Mucosa of rectum (tissue), 2 donors: ENCODE measurements around the gene USE1.
"Not testable (repeated sequence)": the region's sequence is repeated elsewhere in the genome, so short reads cannot be mapped to it uniquely, and the experiment has no call there.

Experiments used
- H3K27ac ChIP-seq, 2 donors: one replicate each; pipeline ENCODE4 v1.7.0; 2013; ENCODE audit warnings: inconsistent platforms in 2 of 2, low read depth in 2 of 2, low read length in 2 of 2
- H3K27me3 ChIP-seq, 2 donors: one replicate each; pipeline ENCODE4 v1.7.0; 2013; ENCODE audit warnings: low read length in 2 of 2; ENCODE audit not compliant: control insufficient read depth in 2 of 2, insufficient read depth in 2 of 2
- H3K36me3 ChIP-seq, 2 donors: one replicate each; pipeline ENCODE4 v1.7.0; 2013; ENCODE audit warnings: low read length in 2 of 2; ENCODE audit not compliant: control insufficient read depth in 2 of 2, insufficient read depth in 2 of 2
- H3K4me1 ChIP-seq, 2 donors: one replicate each; pipeline ENCODE4 v1.7.0; 2013; ENCODE audit warnings: low read length in 2 of 2, mild to moderate bottlenecking in 1 of 2; ENCODE audit not compliant: control insufficient read depth in 2 of 2, insufficient read depth in 2 of 2
- H3K4me3 ChIP-seq, 2 donors: one replicate each; pipeline ENCODE4 v1.7.0; 2013; ENCODE audit warnings: low read length in 2 of 2
- H3K9ac ChIP-seq, 2 donors: one replicate each; pipeline ENCODE4 v1.7.0; 2013; ENCODE audit warnings: low read length in 2 of 2, low read depth in 1 of 2, mild to moderate bottlenecking in 1 of 2
- H3K9me3 ChIP-seq, 2 donors: one replicate each; pipeline ENCODE4 v1.7.0; 2013; ENCODE audit warnings: low read length in 2 of 2; ENCODE audit not compliant: control insufficient read depth in 2 of 2
- donor health status: healthy.
- donor health status: Normal muscosa, but diverticular disease.

Gene USE1

GRCh38 chr19:17184371-17184841, 30.8 kb upstream of the USE1 start:
- no peaks in the 10 kb centered on the region for H3K4me1 ChIP-seq
- H3K27me3 ChIP-seq: no peaks in the 10 kb centered on the region
- H3K9me3 ChIP-seq: no peaks in the 10 kb centered on the region
- peak overlapping the region in 1 of 2 donors; percentile 32 for H3K27ac ChIP-seq
- peaks cover 32 to 52% of the 10 kb centered on the region in 2 donors for H3K36me3 ChIP-seq
- no peak overlapping the region for H3K4me3 ChIP-seq
- no peak overlapping the region for H3K9ac ChIP-seq

DNA sequence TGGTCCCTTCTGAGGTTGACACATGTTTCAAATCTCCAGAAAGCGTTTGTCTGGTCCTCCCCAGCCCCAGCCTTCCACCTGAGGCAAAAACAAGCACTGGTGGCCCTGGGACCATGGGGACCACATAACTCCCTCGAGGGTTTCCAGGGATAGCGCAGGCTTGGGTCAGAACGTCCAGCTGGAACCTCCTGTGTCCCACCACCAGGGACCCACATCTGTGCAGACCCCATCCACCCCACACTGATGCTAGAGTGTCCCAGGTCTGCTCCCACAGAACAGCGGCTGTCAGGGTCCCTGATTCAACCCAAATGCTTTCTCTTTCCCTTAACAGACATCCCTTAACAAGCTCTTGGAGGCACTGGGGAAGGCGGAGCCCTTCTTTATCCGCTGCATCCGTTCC, 29.6 kb upstream of the USE1 start:
- H3K4me3 ChIP-seq: no peak overlapping the region
- H3K36me3 ChIP-seq: peaks cover 31 to 59% of the 10 kb centered on the region in 2 donors
- H3K27me3 ChIP-seq: no peaks in the 10 kb centered on the region
- no peak overlapping the region for H3K27ac ChIP-seq
- H3K4me1 ChIP-seq: no peaks in the 10 kb centered on the region
- H3K9ac ChIP-seq: no peak overlapping the region
- no peaks in the 10 kb centered on the region for H3K9me3 ChIP-seq

DNA sequence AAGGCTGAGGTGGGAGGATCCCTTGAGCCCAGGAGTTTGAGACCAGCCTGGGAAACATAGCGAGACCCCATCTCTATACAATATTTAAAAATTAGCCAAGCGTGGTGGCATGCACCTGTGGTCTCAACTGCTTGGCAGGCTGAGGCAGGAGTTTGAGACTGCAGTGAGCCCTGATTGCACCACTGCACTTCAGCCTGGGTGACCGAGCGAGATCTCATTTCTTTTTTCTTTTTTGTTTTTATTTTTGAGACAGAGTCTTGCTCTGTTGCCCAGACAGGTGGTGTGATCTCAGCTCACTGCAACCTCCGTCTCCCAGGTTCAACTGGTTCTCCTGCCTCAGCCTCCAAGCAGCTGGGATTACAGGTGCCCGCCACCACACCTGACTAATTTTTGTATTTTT, 23.4 kb upstream of the USE1 start:
- H3K36me3 ChIP-seq: peaks cover 49 to 75% of the 10 kb centered on the region in 2 donors
- H3K4me1 ChIP-seq, H3K27me3 ChIP-seq, H3K9me3 ChIP-seq, H3K4me3 ChIP-seq, H3K27ac ChIP-seq, H3K9ac ChIP-seq: not testable (repeated sequence)

- no peaks in the 10 kb centered on the region for H3K4me1 ChIP-seq
- no peak overlapping the region for H3K27ac ChIP-seq
- H3K27me3 ChIP-seq: no peaks in the 10 kb centered on the region
- H3K4me3 ChIP-seq: no peak overlapping the region
- no peaks in the 10 kb centered on the region for H3K9me3 ChIP-seq
- H3K9ac ChIP-seq: no peak overlapping the region
- peaks cover 47 to 73% of the 10 kb centered on the region in 2 donors for H3K36me3 ChIP-seq
Observed at GRCh38 chr19:17192751-17193150, 22.4 kb upstream of the USE1 start.

- H3K36me3 ChIP-seq: peaks cover 37 to 72% of the 10 kb centered on the region in 2 donors
- H3K27ac ChIP-seq: no peak overlapping the region
- no peak overlapping the region for H3K9ac ChIP-seq
- H3K27me3 ChIP-seq: no peaks in the 10 kb centered on the region
- H3K4me3 ChIP-seq: no peak overlapping the region
- no peaks in the 10 kb centered on the region for H3K4me1 ChIP-seq
- H3K9me3 ChIP-seq: no peaks in the 10 kb centered on the region
Observed at GRCh38 chr19:17194608-17195007, 20.5 kb upstream of the USE1 start.

DNA sequence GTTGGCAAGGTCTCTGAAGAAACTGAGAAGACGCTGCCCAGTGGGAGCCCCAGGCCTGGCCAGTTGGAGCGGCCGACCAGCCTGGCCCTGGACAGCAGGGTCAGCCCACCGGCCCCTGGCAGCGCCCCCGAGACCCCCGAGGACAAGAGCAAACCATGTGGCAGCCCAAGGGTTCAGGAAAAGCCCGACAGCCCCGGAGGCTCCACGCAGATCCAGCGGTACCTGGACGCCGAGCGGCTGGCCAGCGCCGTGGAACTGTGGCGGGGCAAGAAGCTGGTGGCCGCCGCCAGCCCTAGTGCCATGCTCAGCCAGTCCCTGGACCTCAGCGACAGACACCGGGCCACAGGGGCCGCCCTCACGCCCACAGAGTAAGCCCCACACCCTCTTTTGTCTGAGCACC, 20.1 kb upstream of the USE1 start:
- Histone ChIP-seq H3K4me3 (no peak overlapping the region), H3K4me1 (no peaks in the 10 kb centered on the region), H3K36me3 (peaks cover 40 to 69% of the 10 kb centered on the region in 2 donors), H3K27me3 (no peaks in the 10 kb centered on the region), H3K27ac (no peak overlapping the region), H3K9ac (no peak overlapping the region), H3K9me3 (no peaks in the 10 kb centered on the region)

DNA sequence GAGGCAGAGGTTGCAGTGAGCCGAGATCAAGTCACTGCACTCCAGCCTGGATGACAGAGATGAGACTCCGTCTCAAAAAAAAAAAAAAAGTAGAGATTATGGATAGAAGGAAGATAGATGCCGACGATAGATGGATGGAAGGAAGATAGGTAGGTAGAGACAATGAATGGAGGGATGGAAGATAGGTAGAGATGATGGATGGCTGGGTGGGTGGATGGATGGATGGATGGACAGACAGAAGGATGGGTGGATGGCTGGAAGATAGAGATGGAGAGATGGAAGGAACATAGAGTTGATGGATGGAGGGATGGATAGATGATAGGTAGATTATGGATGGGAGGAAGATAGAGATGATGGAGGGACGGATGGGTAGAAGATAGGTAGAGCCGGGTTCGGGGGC, 18.5 kb upstream of the USE1 start:
- Histone ChIP-seq H3K9me3 (no peaks in the 10 kb centered on the region), H3K9ac (no peak overlapping the region), H3K4me1 (no peaks in the 10 kb centered on the region), H3K4me3 (no peak overlapping the region), H3K36me3 (peaks cover 47 to 70% of the 10 kb centered on the region in 2 donors), H3K27ac (no peak overlapping the region), H3K27me3 (no peaks in the 10 kb centered on the region)

DNA sequence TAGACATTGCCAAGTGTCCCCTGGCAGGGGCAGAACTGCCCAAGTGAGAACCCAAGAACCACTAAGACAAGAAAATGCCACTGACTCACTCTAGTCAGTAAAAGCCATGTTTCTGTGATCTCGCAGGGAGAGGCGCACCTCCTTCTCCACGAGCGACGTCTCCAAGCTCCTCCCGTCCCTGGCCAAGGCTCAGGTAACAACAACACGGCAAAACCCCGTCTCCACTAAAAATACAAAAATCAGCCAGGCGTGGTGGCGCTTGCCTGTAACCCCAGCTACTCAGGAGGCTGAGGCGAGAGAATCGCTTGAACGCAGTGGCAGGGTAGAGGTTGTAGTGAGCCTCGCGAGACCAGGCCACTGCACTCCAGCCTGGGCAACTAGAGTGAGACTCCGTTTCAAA, 17.5 kb upstream of the USE1 start:
- no peaks in the 10 kb centered on the region for H3K9me3 ChIP-seq
- peaks cover 54 to 74% of the 10 kb centered on the region in 2 donors for H3K36me3 ChIP-seq
- no peaks in the 10 kb centered on the region for H3K27me3 ChIP-seq
- H3K4me1 ChIP-seq: no peaks in the 10 kb centered on the region
- H3K4me3 ChIP-seq: no peak overlapping the region
- H3K9ac ChIP-seq: no peak overlapping the region
- H3K27ac ChIP-seq: no peak overlapping the region

- no peaks in the 10 kb centered on the region for H3K4me1 ChIP-seq
- H3K9me3 ChIP-seq: no peaks in the 10 kb centered on the region
- H3K4me3 ChIP-seq: no peak overlapping the region
- peaks cover 46 to 65% of the 10 kb centered on the region in 2 donors for H3K36me3 ChIP-seq
- no peak overlapping the region for H3K27ac ChIP-seq
- H3K9ac ChIP-seq: no peak overlapping the region
- H3K27me3 ChIP-seq: no peaks in the 10 kb centered on the region
Observed at GRCh38 chr19:17200408-17201079, 14.6 kb upstream of the USE1 start.

DNA sequence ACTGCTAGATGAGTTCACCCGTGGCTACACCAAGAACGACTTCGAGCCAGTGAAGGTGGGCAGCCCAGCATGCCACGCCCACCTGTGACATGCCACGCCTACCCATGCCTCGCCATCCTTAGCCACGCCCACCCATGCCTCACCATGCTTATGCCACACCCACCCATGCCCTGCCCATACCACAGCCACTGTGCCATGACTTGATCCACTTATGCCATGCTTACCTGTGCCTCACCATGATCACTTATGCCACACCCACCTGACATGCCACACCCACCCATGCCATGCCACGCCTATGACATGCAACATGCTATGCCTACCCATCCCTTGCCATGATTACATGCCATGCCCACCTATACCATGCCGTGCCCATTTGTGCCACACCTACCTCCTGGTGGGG, 12.9 kb upstream of the USE1 start:
- no peaks in the 10 kb centered on the region for H3K9me3 ChIP-seq
- peaks cover 58 to 68% of the 10 kb centered on the region in 2 donors for H3K36me3 ChIP-seq
- H3K9ac ChIP-seq: no peak overlapping the region

More for the DNA sequence above, 12.9 kb upstream of the USE1 start:
- H3K27me3 ChIP-seq: no peaks in the 10 kb centered on the region
- H3K27ac ChIP-seq: no peak overlapping the region
- H3K4me3 ChIP-seq: no peak overlapping the region
- H3K4me1 ChIP-seq: no peaks in the 10 kb centered on the region
